HG02642 (cell line): ENCODE measurements around the gene GRID2IP.

Experiments
- ATAC-seq: cut with Tn5 transposase; IDR thresholded peaks from one replicate; pipeline ENCODE4 v1.9.1; 2021; ENCODE audit warnings: mild to moderate bottlenecking; ENCODE audit not compliant: unreplicated experiment, poor library complexity

Gene GRID2IP

DNA sequence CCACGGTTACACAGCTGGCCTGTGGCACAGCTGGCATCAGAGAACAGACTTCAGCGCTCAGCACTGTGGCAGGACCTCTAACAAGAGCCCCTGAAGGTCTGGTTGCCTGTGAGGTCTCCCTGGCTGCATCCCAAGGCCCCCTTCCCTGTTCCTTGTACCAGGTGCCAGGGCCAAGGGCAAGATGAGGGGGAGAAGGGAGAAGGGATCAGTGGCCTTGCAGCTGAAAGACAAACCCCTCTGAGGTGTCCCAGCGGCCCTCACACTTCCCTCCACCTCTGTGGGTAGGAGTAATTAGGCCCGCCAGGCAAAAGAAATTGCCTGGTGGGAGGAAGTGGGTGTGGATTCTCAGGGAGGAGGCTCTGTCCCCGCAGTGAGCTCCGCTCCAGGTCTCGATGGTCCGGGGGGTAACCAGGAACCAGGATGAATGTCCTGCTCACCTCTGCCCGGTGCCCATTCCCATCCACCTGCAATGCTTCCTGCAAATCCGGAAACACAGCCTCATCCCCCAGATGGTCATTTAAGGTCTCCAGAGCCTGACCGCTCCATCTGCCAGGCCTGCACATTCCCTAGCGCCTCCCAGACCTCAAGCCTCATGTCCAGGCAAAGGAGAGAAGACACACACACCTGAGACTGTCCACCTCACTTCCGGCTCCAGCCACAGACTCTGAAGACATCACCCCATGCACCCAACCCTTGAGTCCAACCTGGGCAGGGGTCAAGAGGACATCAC lies 22.7 kb downstream of the GRID2IP start:
- no peak for ATAC-seq

DNA sequence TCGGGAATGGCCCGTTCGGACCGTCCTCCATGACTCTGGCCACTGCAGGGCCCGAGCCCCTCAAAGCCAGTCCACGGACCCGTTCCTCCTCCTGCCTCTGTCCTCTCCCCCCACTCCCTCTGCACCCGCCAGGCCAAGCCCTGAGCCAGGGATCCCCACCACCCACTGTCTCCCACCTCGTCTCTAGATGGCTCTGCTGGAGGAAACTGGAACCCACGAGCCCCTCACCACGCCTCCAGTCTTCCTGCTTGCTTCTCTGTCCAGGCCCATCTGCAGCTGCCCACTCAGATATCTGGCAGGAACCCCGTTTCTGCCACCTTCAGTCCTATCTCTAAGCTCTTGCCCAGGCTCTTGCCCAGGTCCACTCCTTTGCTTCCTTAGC lies 24.3 kb downstream of the GRID2IP start:
- no peak for ATAC-seq

DNA sequence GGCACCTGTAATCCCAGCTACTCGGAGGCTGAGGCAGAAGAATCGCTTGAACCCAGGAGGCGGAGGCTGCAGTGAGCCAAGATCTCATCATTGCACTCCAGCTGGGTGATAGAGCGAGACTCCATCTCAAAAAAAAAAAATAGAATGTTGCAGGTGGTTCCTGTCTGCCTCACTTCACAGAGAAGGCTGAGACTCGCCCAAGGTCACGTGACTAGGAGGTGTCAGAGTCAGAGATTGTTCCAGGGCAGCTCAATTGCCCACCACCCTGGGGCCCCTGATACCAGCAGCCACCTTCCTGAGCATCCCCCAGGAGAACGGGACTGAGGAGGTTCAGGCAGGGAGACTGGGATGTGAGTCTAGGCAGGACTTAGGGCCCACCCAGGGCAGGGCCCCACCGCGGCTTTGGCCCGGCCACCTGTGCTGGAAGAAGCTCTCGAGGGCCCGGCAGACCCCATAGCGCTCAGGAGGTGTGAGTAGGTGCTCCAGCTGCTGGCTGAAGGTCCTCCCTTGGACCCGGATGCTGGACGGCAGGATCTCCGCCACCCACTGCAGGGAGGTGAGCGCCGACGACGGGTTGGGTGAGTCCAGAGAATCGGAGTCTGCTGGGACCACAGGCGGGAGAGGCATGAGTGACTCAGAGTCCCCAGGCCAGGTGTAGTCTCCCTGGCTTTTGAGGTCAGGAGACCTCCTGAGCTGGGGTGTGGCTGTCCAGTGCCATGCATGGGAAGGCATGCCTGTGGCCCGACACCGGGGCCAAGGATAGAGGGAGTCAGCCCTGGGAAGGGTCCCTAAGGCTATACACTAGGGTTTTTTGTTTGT lies 30.9 kb downstream of the GRID2IP start:
- ATAC-seq: no peak

DNA sequence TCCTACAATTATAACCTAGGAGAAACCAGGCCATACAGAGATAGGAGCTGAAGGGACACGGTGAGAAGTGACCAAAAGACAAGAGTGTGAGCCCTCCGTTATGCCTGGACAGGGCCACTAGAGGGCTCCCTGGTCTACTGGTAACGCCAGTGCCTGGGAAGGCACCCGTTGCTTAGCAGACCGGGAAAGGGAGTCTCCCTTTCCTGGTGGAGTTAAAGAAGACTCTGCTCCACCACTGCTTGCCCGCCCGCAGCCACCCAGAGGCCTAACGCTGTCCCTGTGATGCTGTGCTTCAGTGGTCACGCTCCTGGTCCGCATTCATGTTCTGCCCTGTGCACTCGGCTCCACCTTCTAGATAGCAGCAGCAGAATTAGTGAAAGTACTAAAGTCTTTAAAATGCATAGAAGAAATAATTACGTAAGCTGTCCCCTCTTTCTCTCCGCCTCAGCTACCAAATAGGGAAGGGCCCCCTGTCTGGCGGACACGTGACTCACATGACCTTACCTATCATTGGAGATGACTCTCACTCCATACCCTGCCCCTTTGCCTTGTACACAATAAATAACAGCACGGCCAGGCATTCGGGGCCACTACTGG lies 34.8 kb downstream of the GRID2IP start:
- ATAC-seq: peak; percentile 51

DNA sequence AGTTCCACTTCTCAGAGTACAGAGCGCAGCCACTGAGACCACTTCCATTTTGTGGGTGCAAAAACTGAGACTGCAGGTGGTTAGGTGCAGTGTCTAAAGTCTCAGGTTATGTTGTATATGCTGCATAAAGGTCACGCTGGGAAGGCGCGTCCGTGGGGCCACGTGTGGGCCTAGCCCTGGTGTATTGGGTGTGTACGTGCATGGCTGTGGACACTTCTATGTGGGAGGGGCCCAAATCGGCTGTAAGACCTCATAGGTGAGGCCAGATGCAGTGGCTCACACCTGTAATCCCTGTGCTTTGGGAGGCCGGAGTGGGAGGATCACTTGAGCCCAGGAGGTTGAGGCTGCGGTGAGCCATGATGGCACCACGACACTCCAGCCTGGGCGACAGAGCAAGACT lies 37.7 kb downstream of the GRID2IP start:
- ATAC-seq: no peak

DNA sequence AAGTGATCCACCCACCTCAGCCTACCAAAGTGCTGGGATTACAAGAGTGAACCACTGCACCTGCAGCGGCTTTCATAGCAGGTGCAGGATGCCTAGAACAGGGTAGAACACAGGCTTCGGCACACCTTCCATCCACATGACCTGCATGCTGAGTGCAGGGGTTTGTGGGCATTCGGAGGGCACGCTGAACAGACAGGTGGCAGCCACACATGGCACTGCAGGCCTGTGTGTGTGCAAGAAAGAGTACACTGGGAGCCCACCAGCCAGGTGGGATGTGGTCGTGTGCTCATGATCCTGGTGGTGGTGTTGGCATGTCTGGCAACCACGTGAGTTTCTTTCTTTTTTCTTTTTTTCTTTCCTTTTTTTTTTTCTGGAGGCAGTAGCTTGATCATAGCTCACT lies 38.4 kb downstream of the GRID2IP start:
- no peak for ATAC-seq

DNA sequence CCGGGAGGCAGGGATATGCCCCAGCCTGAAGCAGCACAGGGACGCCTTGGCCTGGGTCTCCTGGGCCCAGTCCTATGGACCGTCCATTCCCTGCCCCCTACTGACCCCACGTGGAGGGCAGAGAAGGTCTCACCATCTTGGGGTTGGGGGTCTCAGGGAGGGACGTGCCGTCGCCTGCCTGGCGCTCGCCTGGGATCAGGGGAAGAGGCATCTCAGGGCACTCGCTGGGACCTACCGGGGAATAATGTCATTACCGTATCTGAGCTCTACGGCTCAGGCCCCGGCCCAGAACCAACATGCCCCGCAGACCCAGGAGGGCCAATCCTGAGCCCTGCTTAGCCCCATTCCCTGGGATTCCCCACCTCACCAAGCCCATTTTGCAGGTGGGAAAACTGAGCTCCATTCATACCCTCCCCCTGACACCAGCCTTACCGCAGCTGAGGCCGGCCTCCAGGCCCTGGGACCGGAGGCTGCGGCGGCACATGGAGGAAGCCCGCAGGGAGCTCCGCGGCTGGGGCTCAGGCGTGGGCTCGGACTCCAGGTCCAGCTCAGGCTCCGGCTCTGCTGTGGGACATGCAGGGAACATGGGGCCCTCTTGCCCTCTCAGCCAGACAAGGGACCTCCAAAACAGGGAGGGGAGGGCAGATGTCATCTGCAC lies 40.7 kb downstream of the GRID2IP start:
- ATAC-seq: no peak

DNA sequence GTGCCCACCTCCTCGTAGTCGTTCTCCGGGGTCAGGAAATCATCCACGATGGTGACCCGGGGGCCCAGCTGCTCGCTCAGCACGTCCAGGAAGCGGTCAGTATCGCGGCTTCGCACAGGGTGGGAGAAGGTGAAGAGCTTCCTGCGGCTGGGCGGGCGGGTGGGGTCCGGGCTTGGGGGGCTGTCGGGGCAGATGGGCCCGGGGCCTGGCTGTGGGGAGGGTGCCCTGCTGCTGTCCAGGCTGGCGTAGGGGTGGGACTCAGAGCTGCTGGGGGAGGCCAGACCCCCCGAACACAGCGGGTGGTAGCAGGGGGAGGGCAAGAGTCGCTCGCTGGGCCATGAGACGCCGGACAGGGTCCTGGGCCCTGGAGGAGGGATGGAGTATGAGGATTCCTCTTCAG lies 42.3 kb downstream of the GRID2IP start:
- ATAC-seq: no peak

DNA sequence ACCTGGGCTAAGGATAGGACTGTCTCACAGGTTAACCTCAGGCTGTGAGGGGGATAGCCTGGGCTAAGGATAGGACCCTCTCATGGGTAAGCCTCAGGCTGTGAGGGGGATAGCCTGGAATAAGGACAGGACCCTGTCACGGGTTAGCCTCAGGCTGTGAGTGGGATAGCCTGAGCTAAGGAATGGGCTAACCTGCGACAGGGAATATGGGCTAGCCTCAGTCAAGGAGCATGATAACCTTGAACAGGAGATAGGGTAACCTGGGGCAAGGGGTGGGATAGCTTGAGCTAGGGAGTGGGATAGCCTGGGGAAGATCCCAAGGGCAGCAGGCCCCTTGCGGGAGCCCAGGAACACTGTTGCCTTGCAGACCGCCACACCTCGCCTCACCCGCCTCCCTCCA lies 42.7 kb downstream of the GRID2IP start:
- no peak for ATAC-seq

DNA sequence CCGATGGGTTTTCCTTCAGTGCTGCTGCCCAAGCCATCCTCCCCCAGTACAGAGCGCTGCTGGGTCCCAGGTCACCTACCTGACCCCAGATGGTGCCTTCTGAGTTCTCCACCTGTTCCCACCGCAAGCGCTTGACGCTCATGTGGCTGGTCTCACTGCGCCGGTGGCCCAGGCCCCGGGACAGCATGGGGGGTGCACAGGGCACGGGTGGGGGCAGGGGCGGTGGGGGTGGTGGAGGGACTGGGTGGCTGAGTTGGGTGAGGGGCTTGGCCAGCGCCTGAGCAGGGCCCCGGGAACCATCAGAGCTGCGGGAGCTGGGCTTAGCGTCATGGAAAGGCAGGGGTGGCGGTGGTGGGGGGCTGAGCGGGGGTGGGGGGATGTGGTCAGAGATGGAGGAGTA lies 43.4 kb downstream of the GRID2IP start:
- ATAC-seq: no peak

DNA sequence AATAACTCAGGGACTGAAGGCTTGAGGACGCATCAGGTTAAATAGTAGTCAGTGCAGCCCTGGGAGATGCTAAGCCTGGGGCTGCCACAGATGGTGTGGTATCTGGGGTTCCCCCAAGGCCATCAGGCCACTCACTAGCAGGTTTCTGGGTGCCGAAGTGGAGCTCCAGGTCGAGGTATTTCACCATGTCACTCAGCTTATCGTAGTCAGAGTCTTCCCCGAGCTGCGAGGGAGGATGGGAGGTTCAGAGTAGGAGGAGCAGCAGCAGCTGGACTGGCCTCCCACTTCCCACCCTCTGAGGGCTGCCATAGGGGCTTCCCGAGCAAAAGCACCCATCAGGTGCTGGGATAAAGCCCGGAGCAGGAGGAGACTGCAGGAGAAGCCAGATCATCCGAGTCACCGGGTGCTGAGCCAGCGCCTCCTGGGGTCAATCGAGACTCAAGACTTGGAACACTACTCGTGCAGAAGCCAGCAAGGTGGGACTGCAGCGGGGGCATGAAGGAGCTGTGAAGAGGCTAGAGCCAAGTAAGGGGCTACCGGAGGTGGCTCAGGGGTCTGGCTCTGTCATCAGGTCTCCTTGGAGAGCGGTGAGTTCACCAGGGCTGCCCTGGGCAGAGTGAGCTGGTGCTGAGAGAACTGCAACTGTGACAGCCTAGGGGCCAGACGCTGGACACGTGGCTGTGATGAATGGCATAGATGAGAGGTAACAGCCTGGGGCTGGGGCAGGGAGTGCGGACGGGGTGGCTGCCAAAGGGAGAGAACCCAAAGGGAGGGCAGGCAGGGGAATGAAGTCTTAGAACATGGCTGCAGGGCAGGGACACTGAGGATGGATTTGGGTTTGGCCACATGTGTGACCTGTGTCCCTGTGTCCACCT lies 45.3 kb downstream of the GRID2IP start:
- ATAC-seq: no peak

DNA sequence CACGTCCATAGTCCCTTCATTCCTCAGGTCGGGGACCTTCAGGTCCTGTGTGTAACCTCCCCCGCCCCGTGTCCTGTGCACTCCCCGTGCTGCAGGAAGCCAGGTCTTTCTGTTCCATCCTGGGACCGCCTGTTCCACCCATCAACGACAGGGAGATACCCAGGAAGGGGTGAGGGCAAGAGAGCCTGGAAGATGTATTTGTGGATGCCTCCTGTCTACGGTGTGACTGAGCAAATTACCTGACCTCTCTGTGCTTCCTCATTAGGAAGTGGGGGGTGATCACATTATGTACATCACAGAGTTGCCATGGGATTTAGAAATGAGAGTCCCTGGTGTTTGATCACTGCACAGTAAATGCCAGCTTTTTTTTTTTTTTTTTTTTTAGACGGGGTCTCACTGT lies 46.3 kb downstream of the GRID2IP start:
- ATAC-seq: no peak

DNA sequence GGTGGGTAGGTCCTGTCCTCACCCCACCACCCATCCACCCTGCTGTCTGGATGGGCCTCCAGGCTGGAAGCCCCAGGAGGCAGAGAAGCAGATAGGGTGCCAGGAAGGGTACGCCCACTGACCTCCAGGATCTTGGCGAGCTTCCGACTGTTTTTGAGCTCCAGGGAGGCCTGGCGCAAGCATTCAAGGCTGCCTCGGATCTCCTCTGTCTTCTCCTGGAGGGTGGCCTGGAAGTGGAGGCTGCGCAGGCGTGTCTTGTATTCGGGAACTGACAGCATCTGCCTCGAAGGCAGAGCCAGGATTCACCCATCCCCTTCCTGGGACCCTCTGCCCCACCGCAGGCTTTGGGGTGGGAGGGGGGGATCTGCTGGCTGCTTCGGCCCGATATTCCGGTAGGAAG lies 48.4 kb downstream of the GRID2IP start:
- ATAC-seq: no peak

DNA sequence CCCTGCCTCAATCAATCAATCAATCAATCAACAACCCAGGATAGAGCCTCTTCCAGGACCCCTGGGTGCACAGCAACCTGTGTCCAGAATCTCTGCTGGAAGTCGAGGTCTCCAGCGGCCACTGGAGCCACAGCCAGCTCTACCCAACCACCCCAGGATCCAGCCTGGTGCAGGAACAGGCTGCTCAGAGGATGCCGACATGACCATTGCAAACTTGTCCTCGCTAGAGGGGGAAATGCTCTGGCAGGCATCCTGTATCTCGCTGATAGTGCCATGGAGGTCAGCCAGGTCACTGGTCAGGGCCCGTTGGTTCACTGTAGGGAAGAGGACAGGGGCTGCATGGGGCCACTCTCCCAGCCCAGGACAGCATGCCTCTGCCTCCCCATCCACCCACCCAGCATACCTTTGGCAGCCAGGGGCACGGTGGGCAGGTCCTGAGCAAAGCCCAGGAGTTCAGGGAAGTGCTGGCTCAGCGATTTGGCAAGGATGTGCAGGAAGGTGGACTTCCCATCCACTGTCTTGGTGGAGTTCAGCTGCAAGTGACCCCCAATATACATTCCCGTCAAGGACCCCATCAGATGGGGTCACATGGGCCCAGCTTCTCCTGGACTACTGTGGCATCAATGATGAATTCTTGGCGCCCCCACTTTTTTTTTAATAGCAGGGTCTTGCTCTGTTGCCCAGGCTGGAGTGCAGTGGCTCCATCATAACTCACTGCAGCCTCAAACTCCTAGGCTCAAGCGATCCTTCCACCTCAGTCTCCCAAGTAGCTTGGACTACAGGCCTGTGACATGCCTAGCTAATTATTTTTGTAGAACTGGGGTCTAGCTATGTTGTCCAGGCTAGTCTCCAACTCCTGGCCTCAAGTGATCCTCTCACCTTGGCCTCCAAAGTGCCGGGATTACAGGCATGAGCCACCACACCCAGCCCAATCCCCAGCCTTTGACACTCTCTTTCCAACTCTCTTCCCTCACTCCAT lies 49.4 kb downstream of the GRID2IP start:
- ATAC-seq: no peak

DNA sequence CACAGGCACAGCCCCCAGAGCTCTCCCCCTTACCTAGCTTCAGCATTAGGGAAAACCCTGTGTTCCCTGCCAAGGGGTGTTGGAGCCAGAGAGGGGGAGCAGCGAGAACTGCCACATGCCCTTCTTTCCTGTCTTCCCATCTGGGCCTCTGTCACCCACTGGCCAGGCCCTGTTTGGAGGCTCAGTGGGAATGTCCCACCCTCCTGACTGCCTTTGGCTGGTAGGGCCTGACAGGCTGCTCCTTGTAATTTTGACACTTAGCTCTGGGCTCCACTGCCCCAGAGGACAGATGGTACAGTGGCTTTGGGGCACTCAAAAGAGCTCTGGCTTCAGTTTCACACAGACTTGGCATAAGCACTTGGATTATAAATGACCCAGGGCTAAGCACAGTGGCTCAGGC lies 50.6 kb downstream of the GRID2IP start:
- ATAC-seq: no peak

DNA sequence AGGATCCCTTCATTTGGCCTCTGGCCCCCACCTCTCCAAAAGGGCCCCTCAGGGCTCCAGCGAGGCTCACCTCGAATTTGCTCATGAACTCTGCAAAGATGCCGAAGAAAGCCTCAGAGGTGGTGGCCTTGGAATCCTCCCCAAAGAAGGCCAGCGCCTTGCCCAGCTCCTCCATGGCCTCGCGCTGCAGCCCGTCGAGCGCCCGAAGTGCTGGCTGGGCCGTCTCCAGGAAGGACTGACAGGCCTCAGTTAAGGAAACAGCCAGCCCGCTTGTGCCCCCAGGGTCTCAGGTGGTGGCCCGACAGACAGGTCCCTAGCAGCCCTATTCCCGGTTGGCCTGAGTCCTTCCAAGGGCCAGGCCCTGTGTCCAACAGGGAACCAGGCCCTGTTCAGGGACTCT lies 53.3 kb downstream of the GRID2IP start:
- ATAC-seq: no peak

DNA sequence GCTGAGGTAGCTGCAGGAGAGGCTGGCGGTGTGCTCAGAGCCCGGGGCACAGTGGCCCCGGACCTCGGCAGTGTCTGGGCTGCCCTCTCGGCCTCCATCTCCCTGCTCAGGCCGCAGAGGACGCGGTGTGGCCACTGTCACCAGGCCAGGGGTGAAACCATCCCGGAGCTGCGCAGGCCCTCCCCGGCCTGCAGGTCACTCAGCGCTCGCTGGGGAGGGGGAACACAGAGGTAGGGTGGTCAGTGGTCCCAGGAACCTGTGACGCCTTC lies 53.7 kb downstream of the GRID2IP start:
- no peak for ATAC-seq

DNA sequence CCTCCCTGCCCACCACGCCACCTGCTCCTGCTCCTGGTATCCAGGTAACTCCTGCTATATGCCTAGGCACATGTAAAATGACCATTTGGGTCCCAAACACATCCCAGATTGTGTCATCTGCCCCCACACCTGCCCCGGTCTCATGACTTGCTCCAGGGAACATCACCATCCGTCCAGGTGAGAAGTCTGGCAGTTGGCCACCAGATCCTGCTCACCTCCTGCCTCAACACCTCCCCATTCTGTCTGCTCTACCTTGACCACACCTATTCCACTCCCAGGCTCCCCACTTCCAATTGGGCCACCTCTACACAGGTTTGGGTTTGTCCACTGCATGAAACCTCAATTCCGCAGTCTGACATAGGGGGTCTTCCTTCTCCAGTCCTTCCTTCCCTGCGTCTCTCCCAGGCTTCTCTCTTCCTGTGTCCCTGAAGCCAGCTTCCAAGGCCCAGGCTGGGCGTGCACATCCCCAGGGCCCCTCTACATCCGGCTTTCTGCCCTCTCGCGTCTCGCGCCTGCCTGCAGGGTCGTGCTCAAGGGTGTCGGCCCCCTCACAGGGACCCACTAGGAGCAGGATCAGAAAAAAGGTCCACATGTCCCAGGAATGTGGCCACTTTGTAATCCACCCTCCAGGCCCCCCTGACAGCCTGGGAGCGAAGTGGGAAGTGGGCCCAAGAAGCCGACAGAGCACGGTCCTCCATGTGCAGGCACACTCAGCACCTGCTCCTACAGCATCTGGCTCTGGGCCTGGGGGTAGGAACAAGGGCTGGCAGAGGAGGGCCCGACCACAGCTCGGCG lies 54.2 kb downstream of the GRID2IP start:
- ATAC-seq: no peak
